ENCODE measurements around the gene GABRB2. TPM values are rescaled to one million over a fixed set of nuclear protein-coding genes. Genes with fewer than 3 reads are reported as not detected.

Gene GABRB2
- total RNA-seq, 1 donor from 2014 or later = 0.56 TPM

GRCh38 chr5:161481922-161482321, 64.6 kb downstream of the GABRB2 start:
- Histone ChIP-seq H3K27me3 (ENCODE audit: low read depth) (no peaks in the 10 kb centered on the region), H3K4me3 (no peak overlapping the region), H3K4me1 (no peaks in the 10 kb centered on the region), H3K36me3 (no peaks in the 10 kb centered on the region), H3K27ac (no peak overlapping the region), H3K9me3 (no peaks in the 10 kb centered on the region)
- no peak for TF ChIP-seq CTCF (IDR thresholded peaks at IDR 0.05)
- ATAC-seq = no peak
- intact Hi-C loops (cut with DNase I) = no loop called here
- no peak for DNase-seq

DNA sequence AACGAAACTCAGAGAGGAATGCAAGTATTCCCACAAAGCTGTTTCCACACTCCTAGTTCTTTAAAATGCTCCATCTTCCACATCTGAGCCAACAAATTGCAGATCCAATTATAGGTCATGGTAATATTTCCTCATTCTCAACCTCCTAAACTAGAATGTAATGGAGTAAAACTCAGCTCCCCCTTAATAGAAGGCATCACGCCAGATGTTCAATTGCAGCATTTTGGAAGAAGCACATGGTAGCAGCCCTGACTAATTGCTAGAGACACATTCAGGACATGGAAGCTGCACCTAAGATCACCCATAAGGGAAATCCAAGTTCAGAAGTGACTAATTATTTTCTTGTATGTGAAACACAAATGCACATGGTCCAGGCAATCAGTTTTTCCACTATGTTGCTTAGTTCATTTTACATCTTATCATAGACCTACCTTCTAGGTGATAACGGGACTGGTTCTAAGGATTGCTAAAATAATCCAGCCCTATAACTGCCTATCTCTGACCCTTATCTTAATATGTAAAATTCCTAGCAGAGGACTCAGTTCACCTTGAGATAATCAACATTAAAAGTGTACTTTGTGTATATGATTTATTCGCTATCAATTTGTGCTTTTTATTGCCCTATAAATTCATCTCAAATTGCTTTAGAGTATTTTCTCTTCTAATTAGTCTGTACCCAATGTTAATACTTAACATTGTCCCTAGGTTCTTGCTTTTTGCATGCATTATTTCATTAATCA, 75.1 kb downstream of the GABRB2 start:
- DNase-seq = no peak
- Histone ChIP-seq H3K27ac (no peak overlapping the region), H3K27me3 (ENCODE audit: low read depth) (no peaks in the 10 kb centered on the region), H3K4me1 (no peaks in the 10 kb centered on the region), H3K36me3 (no peaks in the 10 kb centered on the region), H3K4me3 (no peak overlapping the region), H3K9me3 (peaks cover 4% of the 10 kb centered on the region)
- intact Hi-C loops (cut with DNase I) = no loop called here
- no peak for TF ChIP-seq CTCF (IDR thresholded peaks at IDR 0.05)
- no peak for ATAC-seq

DNA sequence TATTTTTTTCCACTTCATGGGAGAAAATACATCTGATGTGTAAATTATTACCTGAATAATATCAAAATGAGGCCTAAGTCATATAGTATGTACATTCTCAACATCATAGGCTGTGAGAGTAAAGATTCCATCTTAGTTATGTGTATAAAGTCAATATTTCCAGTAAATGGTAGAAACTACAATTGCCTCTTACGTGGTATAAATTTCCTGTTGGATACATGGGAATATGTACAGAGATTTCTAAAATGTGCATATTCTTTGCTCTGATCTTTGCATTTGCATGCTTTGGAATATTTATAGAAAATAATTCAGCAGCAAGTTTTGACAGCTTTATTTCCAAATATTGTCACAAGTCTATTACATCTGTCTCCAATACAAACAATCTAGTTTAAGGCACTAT, 78.8 kb downstream of the GABRB2 start:
- Histone ChIP-seq H3K4me3 (no peak overlapping the region), H3K27me3 (ENCODE audit: low read depth) (no peaks in the 10 kb centered on the region), H3K4me1 (no peaks in the 10 kb centered on the region), H3K27ac (no peak overlapping the region), H3K36me3 (no peaks in the 10 kb centered on the region), H3K9me3 (no peaks in the 10 kb centered on the region)
- no peak for TF ChIP-seq CTCF (IDR thresholded peaks at IDR 0.05)
- ATAC-seq (no peak), DNase-seq (no peak)
- intact Hi-C loops (cut with DNase I) = no loop called here

DNA sequence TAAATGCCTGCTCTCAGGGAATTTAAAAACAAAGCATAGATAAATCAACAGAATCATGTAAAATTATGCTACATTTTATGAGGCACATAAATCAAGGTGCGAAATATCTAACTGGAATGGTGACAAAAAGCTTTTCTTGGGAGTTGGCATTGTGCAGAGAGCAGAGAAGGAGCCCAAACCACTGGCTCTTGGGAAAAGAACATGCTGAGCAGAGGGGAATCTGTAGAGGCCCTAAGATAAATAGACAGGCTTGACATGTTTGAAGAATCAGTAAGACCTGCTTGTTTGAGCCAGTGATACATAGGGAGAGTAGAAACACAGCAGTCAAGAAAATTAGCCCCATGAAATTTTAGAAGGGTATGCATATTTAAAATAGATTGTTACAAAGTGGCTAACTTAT, 85.8 kb downstream of the GABRB2 start:
- no peak for ATAC-seq
- Histone ChIP-seq H3K27me3 (ENCODE audit: low read depth) (no peaks in the 10 kb centered on the region), H3K36me3 (no peaks in the 10 kb centered on the region), H3K4me1 (no peaks in the 10 kb centered on the region), H3K27ac (no peak overlapping the region), H3K9me3 (no peaks in the 10 kb centered on the region), H3K4me3 (no peak overlapping the region)
- no peak for DNase-seq
- no peak for TF ChIP-seq CTCF (IDR thresholded peaks at IDR 0.05)
- intact Hi-C loops (cut with DNase I) = no loop called here

DNA sequence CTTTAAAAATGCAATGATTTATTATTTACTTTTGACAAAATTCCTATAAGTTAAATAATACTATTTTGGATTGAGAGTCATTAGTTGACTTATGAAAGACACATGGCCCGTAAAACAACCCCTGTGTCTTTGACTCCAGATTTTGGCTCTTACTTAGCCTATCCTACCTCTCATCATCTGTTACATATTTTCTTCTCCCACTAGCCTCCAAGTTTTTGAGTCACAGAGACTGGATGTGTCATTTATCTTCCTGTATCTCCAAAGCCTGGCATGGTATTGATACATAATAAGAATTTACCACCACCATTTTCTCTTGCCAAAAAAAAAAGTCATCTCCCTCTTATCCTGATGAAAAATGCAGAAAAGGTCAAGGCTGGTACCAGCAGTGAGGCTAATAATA, 99.9 kb downstream of the GABRB2 start:
- intact Hi-C loops (cut with DNase I) = no loop called here

More for the DNA sequence above, 99.9 kb downstream of the GABRB2 start:
- TF ChIP-seq CTCF (IDR thresholded peaks at IDR 0.05) = no peak
- ATAC-seq (no peak), DNase-seq (no peak)
- H3K36me3 ChIP-seq = no peaks in the 10 kb centered on the region
- H3K27ac ChIP-seq = no peak overlapping the region
- H3K4me1 ChIP-seq = no peaks in the 10 kb centered on the region
- no peak overlapping the region for H3K4me3 ChIP-seq
- H3K27me3 ChIP-seq (ENCODE audit: low read depth) = no peaks in the 10 kb centered on the region
- H3K9me3 ChIP-seq = no peaks in the 10 kb centered on the region

Measured in lower lobe of right lung (tissue), 2 donors.